GM18868 (cell line): ENCODE data around the gene TAS2R8.
"Not testable (repeated sequence)": the region's sequence is repeated elsewhere in the genome, so short reads cannot be mapped to it uniquely, and the experiment has no call there.

Source experiments
- ATAC-seq: cut with Tn5 transposase; IDR thresholded peaks from one replicate; pipeline ENCODE4 v1.9.1; 2021; ENCODE audit warnings: mild to moderate bottlenecking, moderate library complexity; ENCODE audit not compliant: unreplicated experiment

Gene TAS2R8, protein sequence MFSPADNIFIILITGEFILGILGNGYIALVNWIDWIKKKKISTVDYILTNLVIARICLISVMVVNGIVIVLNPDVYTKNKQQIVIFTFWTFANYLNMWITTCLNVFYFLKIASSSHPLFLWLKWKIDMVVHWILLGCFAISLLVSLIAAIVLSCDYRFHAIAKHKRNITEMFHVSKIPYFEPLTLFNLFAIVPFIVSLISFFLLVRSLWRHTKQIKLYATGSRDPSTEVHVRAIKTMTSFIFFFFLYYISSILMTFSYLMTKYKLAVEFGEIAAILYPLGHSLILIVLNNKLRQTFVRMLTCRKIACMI

DNA sequence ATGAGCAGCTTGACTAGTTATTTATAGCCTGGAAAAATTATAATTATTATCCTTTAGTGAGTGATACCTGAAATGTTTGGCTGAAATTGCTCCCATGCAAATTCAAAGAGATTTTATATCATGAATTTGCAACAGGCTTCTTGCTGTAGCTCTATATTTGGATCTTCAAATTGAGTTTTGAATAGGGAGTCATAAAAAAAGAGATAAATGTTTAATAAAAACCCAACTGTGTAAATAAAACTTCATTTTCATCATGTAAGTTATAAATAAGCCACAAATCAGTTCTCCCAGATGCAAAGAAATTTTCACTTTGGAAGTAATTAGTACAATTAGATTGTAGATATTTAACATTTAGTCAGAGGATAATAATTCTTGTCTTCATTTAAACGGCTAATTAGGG is at the start of gene TAS2R8:
Gene TAS2R8 (minus strand): TSS at position 101 of the 400 bp plus-strand sequence. CDS start 306 bp downstream, outside the sequence.
- no peak for ATAC-seq

DNA sequence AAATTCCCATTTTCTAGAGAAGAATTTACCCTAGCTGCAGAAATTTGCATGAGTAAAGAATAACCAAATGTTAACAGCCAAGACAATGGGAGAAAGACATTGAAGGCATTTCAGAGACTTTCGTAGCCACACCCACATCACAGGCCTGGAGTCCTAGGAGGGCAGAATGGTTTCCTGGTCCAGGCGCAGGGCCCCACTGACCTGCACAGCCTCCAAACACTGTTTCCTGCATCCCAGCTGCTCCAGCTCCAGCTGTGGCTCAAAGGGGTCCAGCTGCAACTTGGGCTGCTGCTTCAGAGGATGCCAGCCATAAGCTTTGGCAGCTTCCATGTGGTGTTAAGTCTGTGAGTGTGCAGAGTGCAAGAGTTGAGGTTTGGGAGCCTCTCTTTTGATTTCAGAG is 48.7 kb upstream of the TAS2R8 start:
- no peak for ATAC-seq

DNA sequence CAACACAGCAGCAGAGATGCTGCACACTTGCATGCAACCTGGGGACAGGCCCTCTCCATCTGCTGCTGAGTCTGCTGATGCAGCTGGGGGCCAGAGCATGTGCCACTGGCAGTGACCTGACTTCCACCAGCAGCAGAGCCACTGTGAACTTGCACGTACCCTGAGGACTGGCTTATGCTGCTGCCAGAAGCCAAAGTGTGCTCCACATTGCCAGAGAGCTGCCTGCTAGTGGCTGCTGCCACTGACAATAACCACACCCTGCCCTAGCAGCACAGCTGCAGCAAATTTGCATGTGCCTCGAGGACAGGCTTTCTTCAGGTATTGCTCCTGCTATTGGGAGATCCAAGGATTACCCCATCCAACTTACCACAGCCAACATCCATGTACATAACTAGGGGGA is 46.7 kb upstream of the TAS2R8 start:
- ATAC-seq: no peak

DNA sequence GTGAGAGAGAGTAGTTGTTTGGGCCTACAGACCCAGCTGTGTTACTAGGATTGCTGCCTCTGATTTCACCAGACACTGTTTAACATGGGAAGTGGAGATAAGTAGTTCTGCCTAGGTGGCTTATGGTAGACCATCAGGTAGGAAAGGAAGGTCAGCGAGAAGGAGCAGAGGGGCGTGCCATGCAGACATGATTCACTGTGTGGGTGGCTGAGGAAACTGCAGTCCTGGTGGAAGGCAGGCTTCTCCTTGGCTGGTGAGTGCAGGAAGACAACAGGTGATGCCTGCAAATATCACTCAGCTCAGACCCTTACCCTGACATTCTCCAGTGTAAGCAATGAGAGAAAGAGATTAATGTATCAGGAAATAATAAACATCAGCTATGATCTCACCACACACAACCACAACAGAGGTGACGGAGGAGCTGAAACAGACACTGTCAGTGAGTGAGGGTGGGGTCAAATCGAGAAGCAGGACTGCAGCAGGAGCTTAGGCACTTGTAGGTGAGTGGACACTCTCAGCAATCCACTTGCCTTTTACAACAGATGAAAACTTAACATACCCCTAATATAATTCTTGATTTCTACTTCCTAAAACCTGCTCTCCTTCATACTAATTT is 44.3 kb upstream of the TAS2R8 start:
- ATAC-seq: no peak

DNA sequence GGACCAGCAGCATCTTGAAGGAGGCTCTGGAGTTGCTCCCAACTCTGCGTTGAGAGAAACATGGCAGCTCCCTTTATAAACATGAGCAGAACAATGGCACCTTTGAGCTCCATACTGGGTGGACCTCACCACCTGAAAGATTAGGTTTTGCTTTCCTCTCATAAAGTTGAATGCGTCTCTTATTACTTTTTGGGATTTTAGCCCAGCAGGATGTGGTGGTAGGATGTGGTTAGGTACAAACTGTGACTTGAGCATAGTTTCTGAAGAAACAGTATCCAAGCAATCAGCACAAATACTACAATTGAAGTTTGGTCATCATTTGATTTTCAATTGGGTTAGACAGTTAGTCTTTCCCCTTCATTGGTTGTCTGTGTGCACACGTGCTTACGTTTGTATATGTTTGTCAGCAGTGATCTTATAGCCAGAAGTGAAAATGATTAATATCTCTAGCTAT is 42.4 kb upstream of the TAS2R8 start, which contains the start of gene PRR4:
Gene PRR4 (minus strand): TSS at position 51 of the 454 bp plus-strand sequence. CDS start 38 bp downstream, at position 13.
- ATAC-seq: no peak

DNA sequence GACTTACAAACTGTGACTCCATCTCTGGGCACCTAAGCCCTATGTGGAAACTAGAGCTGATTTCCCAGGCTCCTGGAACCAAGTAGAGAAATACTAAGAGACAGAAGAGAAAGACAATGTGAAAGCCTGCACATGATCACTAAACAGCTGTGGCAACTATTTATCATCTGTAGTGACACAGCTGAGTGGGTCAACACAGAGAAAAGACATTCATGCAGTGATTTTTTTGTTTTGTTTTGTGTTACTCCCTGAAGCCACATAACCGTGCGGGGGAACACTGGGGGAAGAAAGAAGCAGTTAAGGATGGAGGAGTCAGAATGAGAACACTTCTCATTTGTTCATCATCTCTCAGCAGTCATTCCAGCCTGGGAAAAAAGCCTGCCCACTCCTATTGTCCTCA is 40.7 kb upstream of the TAS2R8 start:
- no peak for ATAC-seq

DNA sequence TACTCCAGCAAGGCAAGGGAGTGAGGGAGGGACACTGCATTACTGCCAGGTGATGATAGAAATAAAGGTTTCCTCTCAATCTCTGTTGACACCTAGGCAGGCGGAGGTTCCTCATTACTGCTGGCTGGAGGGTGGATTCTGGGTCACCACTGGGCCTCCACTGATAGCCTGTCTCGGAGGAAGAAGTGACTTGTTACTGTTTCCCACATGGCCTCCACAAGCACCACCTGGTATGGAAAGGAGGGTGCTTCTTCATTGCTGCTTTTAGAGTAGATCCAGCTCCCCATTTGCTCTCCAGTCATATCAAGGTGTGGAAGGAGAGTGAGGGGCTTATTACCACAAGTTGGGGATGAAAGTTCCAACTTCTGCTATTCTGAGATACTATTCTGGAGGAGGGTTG is 35.8 kb upstream of the TAS2R8 start:
- no peak for ATAC-seq

DNA sequence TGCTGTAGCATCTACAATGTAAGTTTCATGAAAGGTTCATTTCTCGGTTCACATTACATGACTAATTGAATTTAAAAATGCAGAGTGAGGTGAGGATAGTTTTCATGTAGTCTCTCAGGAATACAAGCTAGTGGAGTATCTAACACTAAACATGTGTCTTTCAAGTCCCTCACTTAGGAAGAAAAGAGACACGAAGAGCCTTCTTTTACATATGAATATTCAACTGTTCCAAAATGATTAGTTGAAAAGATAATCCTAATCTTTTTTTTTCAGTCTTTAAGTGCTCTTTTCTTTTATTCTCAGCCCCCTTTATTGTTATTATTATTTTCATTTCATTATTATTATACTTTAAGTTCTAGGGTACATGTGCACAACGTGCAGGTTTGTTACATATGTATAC is 31.4 kb upstream of the TAS2R8 start:
- no peak for ATAC-seq

DNA sequence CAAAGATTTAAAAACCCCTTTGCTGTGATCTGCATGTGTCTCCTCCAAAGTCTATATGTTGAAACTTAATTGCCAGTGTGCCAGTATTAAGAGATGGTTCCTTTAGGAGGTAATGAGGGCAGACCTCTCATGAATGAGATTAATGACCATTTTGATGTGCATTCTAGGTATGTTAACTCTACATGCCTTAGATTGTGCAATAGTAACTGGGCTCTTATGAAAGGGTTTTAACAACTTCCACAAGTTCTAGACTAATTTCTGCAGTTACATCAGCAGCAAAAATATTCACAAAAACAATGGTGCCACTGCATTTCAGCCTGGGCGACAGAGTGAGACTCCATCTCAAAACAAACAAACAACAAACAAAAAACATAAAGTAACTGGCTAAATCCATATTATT is 22.9 kb upstream of the TAS2R8 start:
- no peak for ATAC-seq

DNA sequence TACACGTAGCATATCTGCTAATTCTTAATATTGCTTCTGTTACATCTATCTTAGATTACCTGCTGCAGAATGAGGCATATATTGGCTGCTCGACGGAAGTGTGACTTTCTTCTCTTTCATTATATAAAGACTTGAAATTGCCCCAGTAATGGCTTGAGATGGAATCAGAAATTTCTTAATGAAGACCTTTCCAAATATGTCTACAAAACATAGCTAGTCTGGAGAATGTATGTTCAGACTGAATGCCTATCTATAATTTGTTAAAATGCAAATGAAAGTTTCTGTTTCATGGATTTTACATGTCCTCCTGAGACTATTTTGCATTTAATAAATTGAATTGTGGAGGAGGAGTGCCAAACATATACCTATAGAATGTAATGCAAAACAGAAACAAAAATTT is 19.2 kb upstream of the TAS2R8 start, which contains the start of gene TAS2R10:
Gene TAS2R10 (minus strand): TSS at position 101 of the 400 bp plus-strand sequence. CDS start 89 bp downstream, at position 12.
- no peak for ATAC-seq

DNA sequence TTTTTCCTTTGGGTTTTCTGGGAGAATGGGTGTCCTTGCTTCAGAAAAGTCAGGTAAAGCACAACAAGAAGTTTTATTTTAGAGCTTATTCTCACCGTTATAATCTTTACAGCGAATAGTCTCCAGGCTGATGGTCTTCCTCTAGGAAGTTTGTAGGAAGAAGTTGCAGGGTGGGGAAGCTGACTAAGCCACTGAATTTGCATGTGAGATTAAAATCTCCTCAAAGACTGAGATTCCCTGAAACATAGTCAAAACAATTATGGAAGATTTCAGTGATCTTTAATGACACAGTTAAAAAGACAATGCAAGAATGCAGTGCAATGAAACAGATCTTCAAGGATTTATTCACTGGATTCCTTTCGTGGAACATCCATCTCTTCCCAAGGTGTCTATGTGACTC is 17.9 kb upstream of the TAS2R8 start:
- no peak for ATAC-seq

DNA sequence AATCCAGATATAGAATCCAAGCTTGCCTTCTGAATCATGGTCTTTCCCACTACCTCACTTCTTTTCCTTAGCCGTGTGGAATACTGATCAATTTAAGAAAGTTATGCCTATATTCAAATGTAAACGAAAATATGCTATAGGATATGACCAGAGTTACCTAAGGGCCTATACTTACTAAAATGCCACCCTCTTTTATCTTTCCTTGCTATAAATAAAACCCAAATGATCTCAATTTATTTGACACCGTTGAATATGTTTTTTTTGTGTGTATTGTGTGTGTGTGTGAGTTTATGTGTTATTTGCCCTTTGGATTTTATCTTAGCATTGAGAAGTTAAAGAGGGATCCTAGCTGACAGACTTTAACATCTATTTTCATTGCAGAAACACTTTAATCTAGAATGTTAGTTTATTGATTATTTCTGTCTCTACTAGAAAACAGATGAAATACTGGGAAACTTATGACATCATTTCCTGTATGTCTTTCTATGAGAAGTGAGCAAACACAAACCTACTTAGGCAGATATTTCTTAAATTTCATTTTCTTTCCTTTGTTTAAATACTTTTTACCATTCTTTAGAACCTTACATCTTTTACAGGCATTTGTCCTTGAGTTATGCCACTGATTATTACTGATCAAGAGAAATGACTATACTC is 4.9 kb upstream of the TAS2R8 start:
- ATAC-seq: no peak

DNA sequence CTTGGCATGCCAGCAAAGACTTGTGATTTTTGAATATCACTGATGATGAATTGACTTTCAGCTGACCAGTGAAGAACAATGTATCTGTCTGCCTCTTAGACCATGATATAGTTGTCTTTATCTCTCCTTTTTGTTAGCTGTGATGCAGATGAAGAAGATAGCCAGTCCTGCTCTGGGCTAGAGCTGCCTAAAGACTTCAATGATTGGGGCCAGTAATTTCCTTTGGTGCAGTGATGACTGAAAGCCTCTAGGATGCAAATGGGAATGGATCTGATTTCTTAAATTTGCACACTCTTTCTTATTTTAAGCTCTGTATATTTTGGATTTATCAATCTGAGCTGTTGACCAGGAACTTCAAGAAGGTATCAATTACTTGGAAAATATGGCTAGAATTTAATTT is 3.0 kb upstream of the TAS2R8 start, which contains the start of gene TAS2R9:
Gene TAS2R9 (minus strand): TSS at position 101 of the 400 bp plus-strand sequence. CDS start 93 bp downstream, at position 8.
- ATAC-seq: no peak

DNA sequence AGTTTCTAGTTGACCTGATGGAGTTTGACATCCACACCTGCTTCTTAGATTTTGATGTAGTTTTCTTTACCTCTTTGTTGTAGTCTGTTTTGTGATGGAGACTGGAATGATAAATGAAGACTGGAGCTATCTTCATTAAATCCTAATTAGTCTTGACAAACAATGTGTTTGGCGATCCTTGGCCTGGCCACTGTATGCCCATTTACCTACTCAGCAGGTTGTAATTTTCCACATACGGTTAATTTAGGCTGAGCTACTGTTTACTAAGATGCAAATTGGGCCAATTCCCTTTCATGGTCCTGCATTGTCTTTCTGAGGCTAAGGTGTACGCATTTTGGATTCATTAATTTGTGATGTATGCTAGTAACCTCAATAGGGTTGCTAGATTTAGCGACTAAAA is 4.5 kb downstream of the TAS2R8 start, which contains the start of gene TAS2R7:
Gene TAS2R7 (minus strand): TSS at position 41 of the 400 bp plus-strand sequence. CDS start 57 bp downstream, outside the sequence.
- no peak for ATAC-seq

DNA sequence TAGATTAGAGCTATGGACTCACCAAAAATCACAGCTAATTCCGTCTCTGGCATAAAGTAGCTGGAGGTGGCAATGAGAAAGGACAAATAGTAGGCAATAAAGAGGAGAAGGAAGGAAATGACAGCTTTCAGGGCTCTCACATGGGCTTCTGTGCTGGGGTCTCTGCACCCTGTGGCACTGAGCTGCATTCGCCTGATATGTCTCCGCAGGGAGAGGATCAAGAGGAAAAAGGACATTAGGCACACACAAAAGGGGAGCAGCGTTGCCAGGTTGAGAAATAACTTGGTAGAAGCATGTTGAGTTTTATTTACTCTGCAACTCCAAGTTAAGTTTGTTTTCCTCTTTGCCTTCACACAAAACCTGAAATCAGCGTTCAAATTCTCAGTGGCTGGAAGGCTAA is 5.3 kb downstream of the TAS2R8 start:
- no peak for ATAC-seq

DNA sequence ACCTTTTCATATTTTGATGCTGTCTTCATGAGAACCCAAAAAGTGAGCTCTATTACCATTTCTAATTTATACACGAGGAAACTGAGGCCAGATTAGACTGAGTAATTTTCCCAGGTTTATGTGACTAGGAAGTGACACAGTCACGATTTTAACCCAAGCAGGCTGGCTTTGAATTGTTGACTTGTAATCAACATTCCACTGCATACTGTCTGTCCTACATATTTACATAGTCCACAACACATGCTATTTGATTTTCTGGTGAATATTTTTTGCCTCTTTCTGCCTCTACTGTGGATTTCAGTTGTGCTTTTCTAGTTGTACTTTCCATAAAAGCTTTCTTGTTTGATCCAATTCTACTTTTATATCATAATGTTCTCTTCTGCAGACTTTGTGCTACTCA is 12.9 kb downstream of the TAS2R8 start:
- ATAC-seq: no peak

DNA sequence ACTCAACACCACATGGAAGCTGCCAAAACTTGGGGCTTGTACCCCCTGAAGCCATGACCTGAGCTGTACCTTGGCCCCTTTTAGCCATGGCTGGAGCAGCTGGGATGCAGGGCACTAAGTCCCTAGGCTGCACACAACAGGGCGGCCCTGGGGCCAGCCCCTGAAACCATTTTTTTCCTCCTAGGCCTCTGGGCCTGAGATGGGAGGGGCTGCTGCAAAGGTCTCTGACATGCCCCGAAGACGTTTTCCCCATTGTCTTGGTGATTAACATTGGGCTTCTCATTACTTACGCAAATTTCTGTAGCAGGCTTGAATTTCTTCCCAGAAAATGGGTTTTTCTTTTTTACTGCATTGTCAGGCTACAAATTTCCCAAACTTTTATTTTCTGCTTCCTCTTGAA is 15.3 kb downstream of the TAS2R8 start:
- ATAC-seq: not testable (repeated sequence)

DNA sequence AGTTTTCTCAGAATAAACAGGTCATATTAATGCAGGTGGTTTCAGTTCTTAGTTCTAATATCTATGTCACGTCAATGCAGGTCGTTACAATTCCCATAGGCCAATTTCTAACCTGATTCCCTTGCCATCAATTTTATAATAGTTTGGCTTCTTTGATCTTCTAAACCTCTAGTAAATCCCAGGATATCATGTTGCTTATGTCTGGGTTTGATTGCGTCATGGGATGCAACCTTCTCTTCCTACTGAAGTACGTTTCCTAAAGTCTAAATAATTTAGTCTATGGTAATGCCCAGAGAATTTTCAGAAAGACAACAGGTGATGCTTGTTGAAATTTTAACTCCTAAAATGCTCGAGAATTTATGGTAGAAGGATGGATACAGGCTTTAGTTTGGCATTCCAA is 23.8 kb downstream of the TAS2R8 start:
- ATAC-seq: no peak

DNA sequence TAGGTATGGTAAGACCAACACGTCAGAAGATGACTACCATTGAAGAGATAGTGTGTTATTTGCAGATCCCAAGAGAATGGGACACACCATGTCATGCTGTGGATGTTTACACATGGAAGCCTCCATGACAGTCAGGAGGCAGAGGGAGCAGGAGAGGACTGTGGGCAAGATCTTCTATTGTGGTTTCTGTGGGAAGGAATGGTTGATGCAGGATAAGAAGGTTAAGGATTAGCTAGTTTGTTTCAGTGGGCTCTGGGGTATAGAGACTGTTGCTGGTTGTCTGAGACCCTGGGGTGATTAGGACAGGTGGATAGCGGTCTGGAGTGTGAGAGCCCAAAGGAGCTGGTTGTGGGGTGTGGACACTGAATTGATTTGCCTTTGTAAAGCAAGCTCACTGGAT is 28.0 kb downstream of the TAS2R8 start:
- ATAC-seq: no peak

DNA sequence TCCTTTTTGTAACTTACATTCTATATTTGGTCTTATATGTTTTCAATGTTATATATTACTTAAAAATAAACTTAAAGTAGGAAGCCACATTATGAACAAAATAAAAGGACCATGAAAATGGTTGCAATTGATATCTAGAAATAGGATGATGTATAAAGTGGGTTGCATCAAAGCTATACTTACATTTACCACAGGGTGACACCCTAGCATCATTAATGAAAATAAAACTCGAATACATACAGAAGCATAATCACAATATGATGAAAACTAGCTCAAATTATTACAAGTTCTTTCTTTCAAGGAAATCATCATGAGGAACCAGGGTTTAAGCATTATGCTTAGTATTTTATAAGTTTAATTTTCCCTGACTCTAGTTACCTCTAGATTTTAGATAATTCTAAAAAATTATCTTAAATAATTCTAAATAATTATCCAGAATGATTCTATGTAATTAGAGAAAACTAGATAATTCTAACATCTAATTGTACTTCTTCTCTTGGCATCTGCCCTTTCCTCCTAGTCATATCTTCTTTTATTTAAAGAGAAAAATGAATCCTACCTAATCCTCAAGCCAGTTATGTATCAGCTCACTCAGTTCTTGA is 35.9 kb downstream of the TAS2R8 start:
- ATAC-seq: no peak

DNA sequence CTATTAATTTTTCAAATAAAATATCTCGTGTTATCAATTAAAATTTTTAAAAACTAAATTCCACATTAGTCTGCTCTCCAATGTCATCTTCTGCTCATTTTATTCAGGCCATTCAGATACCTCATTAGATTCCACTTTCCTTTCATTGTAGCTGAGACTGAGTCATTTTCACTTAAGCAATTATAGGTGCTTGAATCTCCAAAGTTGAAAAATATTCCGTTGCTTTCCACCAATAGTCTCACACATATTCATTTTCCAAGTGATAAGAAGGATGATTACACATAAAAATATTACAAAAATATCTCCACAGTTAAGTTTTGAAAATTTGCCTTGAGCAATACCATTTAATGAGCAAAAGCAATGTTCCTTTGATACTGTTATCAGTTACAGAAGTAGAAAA is 47.4 kb downstream of the TAS2R8 start:
- no peak for ATAC-seq
